Neural cell (in vitro differentiated cells): Measurements from ENCODE around the gene ZNF384. TPM values are rescaled to one million over a fixed set of nuclear protein-coding genes. Genes with fewer than 3 reads are reported as not detected.

Experiments
- H2AFZ ChIP-seq: fragments of 200-600, 300-800 bp; sonication (generic), shearing (Covaris generic); 2 replicates; pipeline ENCODE4 v1.6.0; 2014; ENCODE audit warnings: low read depth, mild to moderate bottlenecking, antibody characterized with exemption, low read length, moderate library complexity
- H3F3A ChIP-seq: fragments of 200-600 bp; shearing (Covaris generic); 2 replicates; pipeline ENCODE4 v1.6.1; 2016; ENCODE audit warnings: mild to moderate bottlenecking, moderate library complexity, mixed read lengths, antibody characterized with exemption, low read length; ENCODE audit not compliant: insufficient read depth, poor library complexity, severe bottlenecking
- H3K27ac ChIP-seq: fragments of 200-600, 300-800 bp; sonication (generic), shearing (Covaris generic); 2 replicates; pipeline ENCODE4 v1.5.1; 2014; ENCODE audit warnings: mild to moderate bottlenecking, low read length, moderate library complexity
- H3K27me3 ChIP-seq: fragments of 300-800, 200-600 bp; sonication (generic), shearing (Covaris generic); 2 replicates; pipeline ENCODE4 v1.6.0; 2014; ENCODE audit warnings: mild to moderate bottlenecking, low read depth, low read length, moderate library complexity; ENCODE audit not compliant: insufficient read depth
- H3K36me3 ChIP-seq: fragments of 300-800, 200-600 bp; sonication (generic), shearing (Covaris generic); 2 replicates; pipeline ENCODE4 v1.5.1; 2014; ENCODE audit warnings: mild to moderate bottlenecking, antibody characterized with exemption, low read length, moderate library complexity; ENCODE audit not compliant: insufficient read depth
- H3K4me2 ChIP-seq: fragments of 300-800, 200-600 bp; sonication (generic), shearing (Covaris generic); 2 replicates; pipeline ENCODE4 v1.6.0; 2014; ENCODE audit warnings: mild to moderate bottlenecking, low read length
- H3K4me3 ChIP-seq: fragments of 300-800, 200-600 bp; sonication (generic), shearing (Covaris generic); 2 replicates; pipeline ENCODE4 v1.5.1; 2014; ENCODE audit warnings: mild to moderate bottlenecking, low read length, moderate library complexity
- H3K79me2 ChIP-seq: fragments of 200-600 bp; shearing (Covaris generic); replicated peaks from 2 replicates; pipeline ENCODE4 v1.6.0; 2014; ENCODE audit warnings: mild to moderate bottlenecking, low read length, moderate library complexity; ENCODE audit not compliant: insufficient read depth
- H3K9ac ChIP-seq: fragments of 300-800, 200-600 bp; sonication (generic), shearing (Covaris generic); 2 replicates; pipeline ENCODE4 v1.6.1; 2016; ENCODE audit warnings: mild to moderate bottlenecking, low read length, mixed read lengths
- H3K9me2 ChIP-seq: fragments of 200-600 bp; shearing (Covaris generic); 2 replicates; pipeline ENCODE4 v1.6.1; 2016; ENCODE audit warnings: mild to moderate bottlenecking, low read length, mixed read lengths; ENCODE audit not compliant: insufficient read depth
- H3K9me3 ChIP-seq: fragments of 200-600, 300-800 bp; sonication (generic), shearing (Covaris generic); 2 replicates; pipeline ENCODE4 v1.6.1; 2016; ENCODE audit warnings: mild to moderate bottlenecking, mixed run types, low read length, moderate library complexity, mixed read lengths
- H4K20me1 ChIP-seq: fragments of 200-600 bp; shearing (Covaris generic); 2 replicates; pipeline ENCODE4 v1.6.1; 2016; ENCODE audit warnings: mild to moderate bottlenecking, mixed run types; ENCODE audit not compliant: insufficient read depth
- CTCF ChIP-seq: fragments of 450-650 bp; IDR thresholded peaks from 2 replicates; pipeline ENCODE4 v1.5.1; 2014; ENCODE audit warnings: antibody characterized with exemption, mild to moderate bottlenecking, moderate library complexity; ENCODE audit not compliant: poor library complexity, severe bottlenecking
- EP300 ChIP-seq: fragments of 450-650 bp; conservative IDR thresholded peaks from 2 replicates; pipeline ENCODE4 v1.6.1; 2014; ENCODE audit warnings: antibody characterized with exemption, mild to moderate bottlenecking, moderate library complexity; ENCODE audit not compliant: poor library complexity, severe bottlenecking
- EZH2 ChIP-seq: fragments of 200-600, 300-800 bp; shearing (Covaris generic), sonication (generic); IDR thresholded peaks from 2 replicates; pipeline ENCODE4 v1.6.1; 2014; ENCODE audit warnings: antibody characterized with exemption, low read length, borderline replicate concordance, mild to moderate bottlenecking; ENCODE audit not compliant: insufficient read depth, poor library complexity, severe bottlenecking
- MXI1 ChIP-seq: fragments of 450-650 bp; conservative IDR thresholded peaks from 2 replicates; pipeline ENCODE4 v1.6.1; 2014; ENCODE audit warnings: antibody characterized with exemption, mild to moderate bottlenecking; ENCODE audit not compliant: poor library complexity, severe bottlenecking
- POLR2AphosphoS5 ChIP-seq: IDR thresholded peaks from 2 replicates; pipeline ENCODE4 v1.6.1; 2012
- RAD21 ChIP-seq: fragments of 450-650 bp; conservative IDR thresholded peaks from 2 replicates; pipeline ENCODE4 v1.6.1; 2014; ENCODE audit warnings: antibody characterized with exemption, mild to moderate bottlenecking, moderate library complexity
- SMC3 ChIP-seq: fragments of 450-650 bp; conservative IDR thresholded peaks from 2 replicates; pipeline ENCODE4 v1.6.1; 2014; ENCODE audit warnings: antibody characterized with exemption, mild to moderate bottlenecking, moderate library complexity; ENCODE audit not compliant: poor library complexity
- TAF1 ChIP-seq: IDR thresholded peaks from 2 replicates; pipeline ENCODE4 v1.6.1; 2012; ENCODE audit warnings: low read depth
- polyA plus RNA-seq: library from polyadenylated mRNA; depleted of rRNA; stranded (reverse); fragments of >200 nt; gene quantifications from 2 replicates; pipeline ENCODE4 v1.2.3, GENCODE V29; 2014
- TF ChIP-seq, protein P1 (sequence below): IDR thresholded peaks from 2 replicates; pipeline ENCODE4 v1.6.1; 2012; ENCODE audit warnings: borderline replicate concordance

The ZNF384 gene
- polyA plus RNA-seq, 1 donor from 2014 or later: 25.8 TPM

GRCh38 chr12:6646276-6647082, 42.7 kb downstream of the ZNF384 start:
- H3K4me3 ChIP-seq: no peak overlapping the region
- no peaks in the 10 kb centered on the region for H3K9me2 ChIP-seq
- no peaks in the 10 kb centered on the region for H3K27me3 ChIP-seq
- no peak for TF ChIP-seq POLR2AphosphoS5
- no peak for TF ChIP-seq CTCF
- no peak for TF ChIP-seq SMC3
- no peak for TF ChIP-seq RAD21
- TF ChIP-seq, protein P1, sequence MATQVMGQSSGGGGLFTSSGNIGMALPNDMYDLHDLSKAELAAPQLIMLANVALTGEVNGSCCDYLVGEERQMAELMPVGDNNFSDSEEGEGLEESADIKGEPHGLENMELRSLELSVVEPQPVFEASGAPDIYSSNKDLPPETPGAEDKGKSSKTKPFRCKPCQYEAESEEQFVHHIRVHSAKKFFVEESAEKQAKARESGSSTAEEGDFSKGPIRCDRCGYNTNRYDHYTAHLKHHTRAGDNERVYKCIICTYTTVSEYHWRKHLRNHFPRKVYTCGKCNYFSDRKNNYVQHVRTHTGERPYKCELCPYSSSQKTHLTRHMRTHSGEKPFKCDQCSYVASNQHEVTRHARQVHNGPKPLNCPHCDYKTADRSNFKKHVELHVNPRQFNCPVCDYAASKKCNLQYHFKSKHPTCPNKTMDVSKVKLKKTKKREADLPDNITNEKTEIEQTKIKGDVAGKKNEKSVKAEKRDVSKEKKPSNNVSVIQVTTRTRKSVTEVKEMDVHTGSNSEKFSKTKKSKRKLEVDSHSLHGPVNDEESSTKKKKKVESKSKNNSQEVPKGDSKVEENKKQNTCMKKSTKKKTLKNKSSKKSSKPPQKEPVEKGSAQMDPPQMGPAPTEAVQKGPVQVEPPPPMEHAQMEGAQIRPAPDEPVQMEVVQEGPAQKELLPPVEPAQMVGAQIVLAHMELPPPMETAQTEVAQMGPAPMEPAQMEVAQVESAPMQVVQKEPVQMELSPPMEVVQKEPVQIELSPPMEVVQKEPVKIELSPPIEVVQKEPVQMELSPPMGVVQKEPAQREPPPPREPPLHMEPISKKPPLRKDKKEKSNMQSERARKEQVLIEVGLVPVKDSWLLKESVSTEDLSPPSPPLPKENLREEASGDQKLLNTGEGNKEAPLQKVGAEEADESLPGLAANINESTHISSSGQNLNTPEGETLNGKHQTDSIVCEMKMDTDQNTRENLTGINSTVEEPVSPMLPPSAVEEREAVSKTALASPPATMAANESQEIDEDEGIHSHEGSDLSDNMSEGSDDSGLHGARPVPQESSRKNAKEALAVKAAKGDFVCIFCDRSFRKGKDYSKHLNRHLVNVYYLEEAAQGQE: no peak
- TF ChIP-seq EZH2: no peak
- no peak for TF ChIP-seq MXI1
- no peak for TF ChIP-seq EP300
- no peak for TF ChIP-seq TAF1
- no peak overlapping the region for H3K27ac ChIP-seq
- H2AFZ ChIP-seq: no peak overlapping the region
- H3K4me2 ChIP-seq: no peak overlapping the region
- no peaks in the 10 kb centered on the region for H3K79me2 ChIP-seq
- H3K9ac ChIP-seq: no peak overlapping the region
- H3K36me3 ChIP-seq: peaks cover 10% of the 10 kb centered on the region
- no peaks in the 10 kb centered on the region for H4K20me1 ChIP-seq
- no peaks in the 10 kb centered on the region for H3K9me3 ChIP-seq
- H3F3A ChIP-seq: no peaks in the 10 kb centered on the region

DNA sequence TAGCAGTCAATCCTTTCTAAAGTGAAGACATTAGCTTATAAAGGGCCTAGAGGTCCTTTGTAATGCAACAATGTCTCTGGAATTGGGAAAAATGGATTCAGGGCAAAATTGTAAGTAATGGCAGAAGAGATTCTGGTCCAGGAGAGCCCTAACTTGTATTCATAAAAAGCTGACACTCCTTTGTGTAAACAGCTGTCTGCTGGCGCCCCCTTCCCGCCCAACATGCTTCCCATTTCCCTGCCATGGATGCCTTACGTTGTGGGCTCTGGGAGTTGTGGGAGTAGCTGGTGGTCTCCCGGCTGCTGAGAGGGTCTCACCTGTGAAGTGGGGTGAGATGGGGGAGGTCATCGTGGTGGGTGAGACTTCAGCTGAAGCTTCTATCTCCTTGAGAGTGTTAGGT, 44.3 kb downstream of the ZNF384 start:
- H3K4me3 ChIP-seq: no peak overlapping the region
- no peak overlapping the region for H3K27ac ChIP-seq
- TF ChIP-seq, protein P1: no peak
- TF ChIP-seq POLR2AphosphoS5 (no peak), SMC3 (peak; percentile 57), MXI1 (no peak), EP300 (no peak), RAD21 (peak; percentile 55), CTCF (peak; percentile 45)
- no peaks in the 10 kb centered on the region for H3K36me3 ChIP-seq
- H3K9me3 ChIP-seq: no peaks in the 10 kb centered on the region
- H3K9ac ChIP-seq: no peak overlapping the region
- H4K20me1 ChIP-seq: no peaks in the 10 kb centered on the region
- H3K27me3 ChIP-seq: no peaks in the 10 kb centered on the region
- H3K9me2 ChIP-seq: no peaks in the 10 kb centered on the region
- no peak overlapping the region for H2AFZ ChIP-seq
- no peaks in the 10 kb centered on the region for H3F3A ChIP-seq
- no peak overlapping the region for H3K4me2 ChIP-seq
- H3K79me2 ChIP-seq: no peaks in the 10 kb centered on the region
